KBM-7 (cell line): ENCODE results near the gene NHLH1.

Experiments used
- DNase-seq: peaks from one replicate; pipeline ENCODE4 v3.0.0-alpha.2; 2015
- in situ Hi-C: fragments of 300-500 bp; cut with MboI; formaldehyde crosslinking; loops from 2 replicates; pipeline ENCODE4 v1.14.3; 2020; ENCODE audit warnings: low sequenced_read_pairs, low pct_unique_long_range_greater_than_20kb, mixed read lengths

NHLH1 gene

GRCh38 chr1:160405331-160405877 is 38.5 kb downstream of the NHLH1 start:
- in situ Hi-C loops, result no loop called here
- no peak for DNase-seq

GRCh38 chr1:160406131-160406968 is 39.5 kb downstream of the NHLH1 start:
- in situ Hi-C loops, result no loop called here
- no peak for DNase-seq

GRCh38 chr1:160407839-160408801 is 41.2 kb downstream of the NHLH1 start:
- no peak for DNase-seq

GRCh38 chr1:160408864-160409263 is 42.0 kb downstream of the NHLH1 start:
- no peak for DNase-seq
- in situ Hi-C loops, result no loop called here

More at GRCh38 chr1:160407839-160408801, 41.2 kb downstream of the NHLH1 start:
- in situ Hi-C loops, result no loop called here

- no peak for DNase-seq
- in situ Hi-C loops, result no loop called here
Measured at GRCh38 chr1:160409486-160409885, 42.6 kb downstream of the NHLH1 start.

GRCh38 chr1:160410406-160411005 is 43.6 kb downstream of the NHLH1 start:
- DNase-seq, result no peak
- in situ Hi-C loops, result no loop called here

GRCh38 chr1:160411271-160412027 is 44.6 kb downstream of the NHLH1 start:
- in situ Hi-C loops, result no loop called here
- DNase-seq, result no peak

- no peak for DNase-seq
- in situ Hi-C loops, result no loop called here
Measured at GRCh38 chr1:160412028-160412362, 45.1 kb downstream of the NHLH1 start.

GRCh38 chr1:160413716-160414115 is 46.8 kb downstream of the NHLH1 start:
- in situ Hi-C loops, result no loop called here
- no peak for DNase-seq

GRCh38 chr1:160414881-160415280 is 48.0 kb downstream of the NHLH1 start:
- in situ Hi-C loops, result no loop called here
- no peak for DNase-seq

GRCh38 chr1:160415696-160416290 is 48.9 kb downstream of the NHLH1 start:
- in situ Hi-C loops, result no loop called here

GRCh38 chr1:160416369-160416768 is 49.5 kb downstream of the NHLH1 start:
- in situ Hi-C loops, result no loop called here
- peak; percentile 57 for DNase-seq

More at GRCh38 chr1:160415696-160416290, 48.9 kb downstream of the NHLH1 start:
- DNase-seq, result no peak

GRCh38 chr1:160418483-160418882 is 51.6 kb downstream of the NHLH1 start:
- in situ Hi-C loops, result no loop called here
- no peak for DNase-seq

- in situ Hi-C loops, result no loop called here
Measured at GRCh38 chr1:160419150-160419837, 52.4 kb downstream of the NHLH1 start.

GRCh38 chr1:160419838-160420169 is 52.9 kb downstream of the NHLH1 start:
- in situ Hi-C loops, result loop anchor here (10.0 kb wide), 1 partner anchor 65 kb away; no protein-coding TSS in a partner anchor
- no peak for DNase-seq

More at GRCh38 chr1:160419150-160419837, 52.4 kb downstream of the NHLH1 start:
- DNase-seq, result no peak

GRCh38 chr1:160420881-160421842 is 54.3 kb downstream of the NHLH1 start:
- in situ Hi-C loops, result loop anchor here (10.0 kb wide), 1 partner anchor 64 kb away; no protein-coding TSS in a partner anchor
- DNase-seq, result no peak

- no peak for DNase-seq
- in situ Hi-C loops, result loop anchor here (10.0 kb wide), 1 partner anchor 63 kb away; no protein-coding TSS in a partner anchor
Measured at GRCh38 chr1:160421881-160422280, 55.0 kb downstream of the NHLH1 start.
